ENCODE measurements around the gene AJAP1. TPM values are rescaled to one million over a fixed set of nuclear protein-coding genes. Genes with fewer than 3 reads are reported as not detected.

Gene AJAP1
- total and polyA plus RNA-seq, 2 of the 13 experiments (the other 11 are each of a cell fraction or from before 2014, with no cell fraction given) = not detected

- Histone ChIP-seq H3K4me1 (ENCODE audit: insufficient read depth, low read length) (no peaks in the 10 kb centered on the region), H3K27me3 (ENCODE audit: control insufficient read depth in 1 of 2, insufficient read depth in 2 of 2, low read length in 2 of 2) (peaks cover 0 to 2% of the 10 kb centered on the region in 2 experiments; a peak in 2 of 5 replicates), H3K36me3 (replicated peaks in 1 of 2; ENCODE audit: control insufficient read depth in 1 of 2, insufficient read depth in 2 of 2, low read length in 2 of 2) (no peaks in the 10 kb centered on the region), H3K4me2 (ENCODE audit: low read depth, low read length) (no peak overlapping the region), H3K27ac (ENCODE audit: extremely low read length, insufficient read depth, low read length) (no peak overlapping the region), H3K79me2 (ENCODE audit: insufficient read depth, low read length) (no peaks in the 10 kb centered on the region), H4K20me1 (ENCODE audit: insufficient read depth, low read length) (no peaks in the 10 kb centered on the region), H3K4me3 (replicated peaks in 1 of 3; ENCODE audit: insufficient read depth in 1 of 3, low read depth in 2 of 3, low read length in 3 of 3) (no peak overlapping the region), H3K9ac (ENCODE audit: insufficient read depth, low read depth, low read length) (no peak overlapping the region), H2AFZ (ENCODE audit: low read length) (no peak overlapping the region), H3K9me3 (ENCODE audit: low read length) (no peaks in the 10 kb centered on the region)
- CTCF ChIA-PET (ENCODE audit: low intra/inter-chr PET ratio, low total read pairs) = no interaction called here
- TF ChIP-seq ZSCAN29 (CRISPR knock-in tag; conservative IDR thresholded peaks at IDR 0.05) = no peak
- TF ChIP-seq TCF12 (IDR thresholded peaks at IDR 0.05) = no peak
- no peak for TF ChIP-seq TCF12 (CRISPR knock-in tag; IDR thresholded peaks at IDR 0.05)
- no peak for TF ChIP-seq PAWR (CRISPR knock-in tag; IDR thresholded peaks at IDR 0.05; ENCODE audit: borderline replicate concordance)
- TF ChIP-seq MNT (IDR thresholded peaks at IDR 0.05) = no peak
- TF ChIP-seq, protein P1, sequence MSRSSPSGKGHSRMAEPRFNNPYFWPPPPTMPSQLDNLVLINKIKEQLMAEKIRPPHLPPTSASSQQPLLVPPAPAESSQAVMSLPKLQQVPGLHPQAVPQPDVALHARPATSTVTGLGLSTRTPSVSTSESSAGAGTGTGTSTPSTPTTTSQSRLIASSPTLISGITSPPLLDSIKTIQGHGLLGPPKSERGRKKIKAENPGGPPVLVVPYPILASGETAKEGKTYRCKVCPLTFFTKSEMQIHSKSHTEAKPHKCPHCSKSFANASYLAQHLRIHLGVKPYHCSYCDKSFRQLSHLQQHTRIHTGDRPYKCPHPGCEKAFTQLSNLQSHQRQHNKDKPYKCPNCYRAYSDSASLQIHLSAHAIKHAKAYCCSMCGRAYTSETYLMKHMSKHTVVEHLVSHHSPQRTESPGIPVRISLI (CRISPR knock-in tag; IDR thresholded peaks at IDR 0.05; ENCODE audit: borderline replicate concordance) = no peak
- TF ChIP-seq ZNF335 (CRISPR knock-in tag; IDR thresholded peaks at IDR 0.05) = no peak
- TF ChIP-seq NFATC3 (CRISPR knock-in tag; IDR thresholded peaks at IDR 0.05) = no peak
- TF ChIP-seq MEF2D (CRISPR knock-in tag; IDR thresholded peaks at IDR 0.05) = no peak
- no peak for TF ChIP-seq DMAP1 (CRISPR knock-in tag; IDR thresholded peaks at IDR 0.05)
- TF ChIP-seq ADNP (CRISPR knock-in tag; IDR thresholded peaks at IDR 0.05) = no peak
- no peak for TF ChIP-seq ZMYM3 (CRISPR knock-in tag; IDR thresholded peaks at IDR 0.05)
- no peak for TF ChIP-seq CAMTA2 (CRISPR knock-in tag; IDR thresholded peaks at IDR 0.05; ENCODE audit: borderline replicate concordance)
- TF ChIP-seq NFYC (CRISPR knock-in tag; IDR thresholded peaks at IDR 0.05) = no peak
- TF ChIP-seq ISX (CRISPR knock-in tag; conservative IDR thresholded peaks at IDR 0.05) = no peak
- TF ChIP-seq ZNF326 (CRISPR knock-in tag; IDR thresholded peaks at IDR 0.05; ENCODE audit: borderline replicate concordance) = no peak
- no peak for TF ChIP-seq HNRNPL (IDR thresholded peaks at IDR 0.05; ENCODE audit: low read depth, low read length)
- TF ChIP-seq, protein P2, sequence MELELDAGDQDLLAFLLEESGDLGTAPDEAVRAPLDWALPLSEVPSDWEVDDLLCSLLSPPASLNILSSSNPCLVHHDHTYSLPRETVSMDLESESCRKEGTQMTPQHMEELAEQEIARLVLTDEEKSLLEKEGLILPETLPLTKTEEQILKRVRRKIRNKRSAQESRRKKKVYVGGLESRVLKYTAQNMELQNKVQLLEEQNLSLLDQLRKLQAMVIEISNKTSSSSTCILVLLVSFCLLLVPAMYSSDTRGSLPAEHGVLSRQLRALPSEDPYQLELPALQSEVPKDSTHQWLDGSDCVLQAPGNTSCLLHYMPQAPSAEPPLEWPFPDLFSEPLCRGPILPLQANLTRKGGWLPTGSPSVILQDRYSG (CRISPR knock-in tag; IDR thresholded peaks at IDR 0.05) = no peak
- no peak for TF ChIP-seq ATF7-NPFF (CRISPR knock-in tag; IDR thresholded peaks at IDR 0.05; ENCODE audit: low read depth)
- TF ChIP-seq NCOA5 (CRISPR knock-in tag; IDR thresholded peaks at IDR 0.05) = no peak
- DNase-seq (ENCODE audit: low spot score) (no peak), ATAC-seq (no peak), FAIRE-seq (no peak)
- intact Hi-C loops (cut with micrococcal nuclease; ENCODE audit: unreplicated experiment) (no loop called here), in situ Hi-C loops (cut with HindIII; ENCODE audit: extremely low pct_ligation_motif_present, low pct_unique_long_range_greater_than_20kb) (no loop called here)
- POLR2A ChIA-PET = no interaction called here
- no TSS peak for BruUV-seq (replicated peaks)
- 39% methylated on average over 21 of the region's 21 CpGs for WGBS (ENCODE audit: low lambda C conversion rate)
These were observed 45.2 kb downstream of the AJAP1 start for GRCh38 chr1:4699376-4700301.
